Suprapubic skin (tissue), 4 donors: ENCODE measurements around the gene LHX5.

Source experiments
- CTCF ChIP-seq, 2 donors: fragments of 200-600 bp in 1 of 2; fragments of 450-650 bp in 1 of 2; sonication (generic) in 1 of 2; IDR thresholded peaks; one replicate each; pipeline ENCODE4 v1.5.1; 2016 to 2019; ENCODE audit warnings: antibody characterized with exemption in 2 of 2, mild to moderate bottlenecking in 1 of 2, moderate library complexity in 1 of 2
- EP300 ChIP-seq: sonication (generic); formaldehyde crosslinking; IDR thresholded peaks from one replicate; pipeline ENCODE4 v1.6.1; 2017; ENCODE audit warnings: antibody characterized with exemption
- POLR2A ChIP-seq, 2 donors: fragments of 450-650 bp; IDR thresholded peaks; one replicate each; pipeline ENCODE4 v1.6.1; 2017; ENCODE audit warnings: antibody characterized with exemption in 2 of 2, mild to moderate bottlenecking in 2 of 2, moderate library complexity in 2 of 2
- POLR2AphosphoS5 ChIP-seq, 3 donors: sonication (generic); formaldehyde crosslinking; IDR thresholded peaks; one replicate each; pipeline ENCODE4 v1.6.1; 2017; ENCODE audit warnings: antibody characterized with exemption in 3 of 3

DNA sequence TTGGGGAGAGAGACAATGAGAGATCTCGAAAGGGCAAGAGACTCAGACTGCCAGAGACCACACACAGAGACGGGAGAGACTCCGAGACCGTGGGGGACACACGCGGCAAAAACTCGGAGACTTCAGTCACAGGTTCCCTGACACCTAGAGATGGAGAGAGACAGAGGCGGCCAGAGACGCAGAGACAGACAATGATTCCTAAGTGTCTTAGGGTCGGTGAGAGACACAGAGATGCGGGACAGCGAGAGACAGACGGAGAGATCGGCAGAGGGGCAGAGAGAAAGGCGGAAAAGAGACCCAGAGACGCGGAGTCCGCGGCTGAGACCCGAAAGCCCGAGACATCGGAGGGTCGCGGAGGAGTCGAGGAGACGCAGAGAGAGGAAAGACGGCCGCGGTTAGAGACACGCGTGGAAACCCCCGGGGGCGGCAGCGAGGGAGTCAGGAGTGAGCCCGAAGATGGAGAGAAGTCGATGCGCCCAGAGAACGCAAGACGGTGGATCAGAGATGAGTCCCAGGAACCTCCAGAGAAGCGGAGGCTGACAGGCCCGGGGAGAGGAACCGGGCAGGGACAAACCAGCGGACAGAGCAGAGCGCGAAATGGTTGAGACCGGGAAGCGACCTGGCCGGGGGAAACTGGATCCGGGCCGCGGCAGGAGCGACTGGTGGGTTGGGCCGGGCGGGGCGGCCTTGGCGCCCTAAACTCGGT, 7.8 kb downstream of the LHX5 start:
- TF ChIP-seq POLR2AphosphoS5 (IDR thresholded peaks at IDR 0.05), result no peak
- TF ChIP-seq CTCF (IDR thresholded peaks at IDR 0.05), result no peak
- no peak for TF ChIP-seq POLR2A (IDR thresholded peaks at IDR 0.05)
- TF ChIP-seq EP300, result no peak
